ENCODE results near the gene MGAT5. TPM values are rescaled to one million over a fixed set of nuclear protein-coding genes. Genes with fewer than 3 reads are reported as not detected.

Gene MGAT5
- total RNA-seq, 1 experiment from 2014 or later = 52.4 TPM

DNA sequence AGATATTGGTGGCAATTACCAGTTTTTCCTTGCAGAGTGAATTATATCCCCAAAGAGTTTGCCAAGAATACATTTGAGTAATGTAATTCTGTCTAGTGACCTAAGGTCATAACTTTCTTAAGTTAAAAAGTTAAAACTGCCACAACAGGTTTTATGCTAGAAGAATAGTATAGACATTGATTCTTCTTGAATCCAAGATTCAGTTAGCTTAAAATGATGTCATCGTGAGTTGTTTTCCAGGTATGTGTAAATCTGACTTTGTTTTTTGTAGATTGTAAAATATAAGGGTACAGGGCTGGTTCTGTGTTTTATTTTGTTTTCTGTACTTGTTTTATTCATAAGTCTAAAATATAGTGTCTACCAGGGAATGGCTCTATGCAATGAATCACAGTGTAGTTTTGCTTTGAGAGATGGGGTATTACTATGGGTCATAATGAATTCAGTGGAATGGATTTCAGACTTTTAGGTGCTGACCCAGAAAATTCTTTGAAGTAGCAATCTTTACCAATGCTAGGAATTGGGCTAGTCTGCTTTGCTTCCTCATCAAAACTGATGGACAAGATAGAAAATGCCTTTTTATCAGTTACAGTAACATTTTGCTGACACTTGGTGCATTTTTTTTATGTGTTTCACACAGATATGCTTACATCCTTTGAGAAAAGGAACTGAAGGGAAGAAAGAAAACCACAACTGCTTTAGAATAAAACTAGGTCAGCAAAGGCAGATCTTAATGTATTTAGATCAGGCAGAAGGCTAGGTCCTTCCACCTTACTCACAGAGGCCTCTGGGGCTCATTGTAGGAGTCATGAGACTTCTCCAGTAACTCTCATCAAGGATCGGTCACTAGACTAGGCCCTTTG is 20.8 kb upstream of the MGAT5 start:
- no peak for ATAC-seq
- Mint-ChIP-seq H3K27ac (no peak overlapping the region), H3K9me3 (peaks cover 26% of the 10 kb centered on the region), H3K27me3 (ENCODE audit: low read depth) (no peaks in the 10 kb centered on the region; the same call in 1 of the 2 replicates), H3K4me1 (peaks cover 9% of the 10 kb centered on the region), H3K4me3 (no peak overlapping the region), H3K36me3 (peaks cover 22% of the 10 kb centered on the region)
- DNase-seq (ENCODE audit: low spot score) = no peak
- TF ChIP-seq, protein P1, sequence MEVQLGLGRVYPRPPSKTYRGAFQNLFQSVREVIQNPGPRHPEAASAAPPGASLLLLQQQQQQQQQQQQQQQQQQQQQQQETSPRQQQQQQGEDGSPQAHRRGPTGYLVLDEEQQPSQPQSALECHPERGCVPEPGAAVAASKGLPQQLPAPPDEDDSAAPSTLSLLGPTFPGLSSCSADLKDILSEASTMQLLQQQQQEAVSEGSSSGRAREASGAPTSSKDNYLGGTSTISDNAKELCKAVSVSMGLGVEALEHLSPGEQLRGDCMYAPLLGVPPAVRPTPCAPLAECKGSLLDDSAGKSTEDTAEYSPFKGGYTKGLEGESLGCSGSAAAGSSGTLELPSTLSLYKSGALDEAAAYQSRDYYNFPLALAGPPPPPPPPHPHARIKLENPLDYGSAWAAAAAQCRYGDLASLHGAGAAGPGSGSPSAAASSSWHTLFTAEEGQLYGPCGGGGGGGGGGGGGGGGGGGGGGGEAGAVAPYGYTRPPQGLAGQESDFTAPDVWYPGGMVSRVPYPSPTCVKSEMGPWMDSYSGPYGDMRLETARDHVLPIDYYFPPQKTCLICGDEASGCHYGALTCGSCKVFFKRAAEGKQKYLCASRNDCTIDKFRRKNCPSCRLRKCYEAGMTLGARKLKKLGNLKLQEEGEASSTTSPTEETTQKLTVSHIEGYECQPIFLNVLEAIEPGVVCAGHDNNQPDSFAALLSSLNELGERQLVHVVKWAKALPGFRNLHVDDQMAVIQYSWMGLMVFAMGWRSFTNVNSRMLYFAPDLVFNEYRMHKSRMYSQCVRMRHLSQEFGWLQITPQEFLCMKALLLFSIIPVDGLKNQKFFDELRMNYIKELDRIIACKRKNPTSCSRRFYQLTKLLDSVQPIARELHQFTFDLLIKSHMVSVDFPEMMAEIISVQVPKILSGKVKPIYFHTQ (CRISPR knock-in tag; IDR thresholded peaks at IDR 0.05) = no peak
- TF ChIP-seq, protein P2, sequence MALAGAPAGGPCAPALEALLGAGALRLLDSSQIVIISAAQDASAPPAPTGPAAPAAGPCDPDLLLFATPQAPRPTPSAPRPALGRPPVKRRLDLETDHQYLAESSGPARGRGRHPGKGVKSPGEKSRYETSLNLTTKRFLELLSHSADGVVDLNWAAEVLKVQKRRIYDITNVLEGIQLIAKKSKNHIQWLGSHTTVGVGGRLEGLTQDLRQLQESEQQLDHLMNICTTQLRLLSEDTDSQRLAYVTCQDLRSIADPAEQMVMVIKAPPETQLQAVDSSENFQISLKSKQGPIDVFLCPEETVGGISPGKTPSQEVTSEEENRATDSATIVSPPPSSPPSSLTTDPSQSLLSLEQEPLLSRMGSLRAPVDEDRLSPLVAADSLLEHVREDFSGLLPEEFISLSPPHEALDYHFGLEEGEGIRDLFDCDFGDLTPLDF (CRISPR knock-in tag; IDR thresholded peaks at IDR 0.05) = no peak
- TF ChIP-seq NR3C1 (CRISPR knock-in tag; conservative IDR thresholded peaks at IDR 0.05; ENCODE audit: low read depth) = no peak
- ChIA-PET POLR2A (no interaction called here), CTCF (no interaction called here)

DNA sequence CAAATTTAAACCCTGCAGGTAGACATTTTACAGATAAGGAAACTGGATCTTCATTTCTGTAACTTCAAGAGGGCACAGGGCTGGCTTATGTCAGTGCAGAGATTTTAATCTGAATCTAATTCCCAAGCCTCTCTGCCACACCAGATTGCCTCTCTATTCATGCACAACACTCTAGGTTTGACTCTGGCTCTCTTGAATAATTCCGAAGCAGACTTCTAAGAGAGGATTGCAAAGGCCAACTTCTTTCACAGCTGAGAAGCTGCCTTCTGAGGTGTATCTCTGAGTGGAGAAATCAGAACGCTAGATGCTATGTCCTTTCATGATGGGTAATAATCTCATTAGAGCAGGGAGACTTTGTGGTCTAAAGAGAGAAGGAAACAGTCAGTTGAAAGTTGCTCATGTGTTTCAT is 20.1 kb upstream of the MGAT5 start:
- H3K27me3 Mint-ChIP-seq (ENCODE audit: low read depth) = no peaks in the 10 kb centered on the region; the same call in 1 of the 2 replicates
- peaks cover 16% of the 10 kb centered on the region for H3K36me3 Mint-ChIP-seq
- ChIA-PET POLR2A (no interaction called here), CTCF (no interaction called here)
- peaks cover 9% of the 10 kb centered on the region for H3K4me1 Mint-ChIP-seq
- DNase-seq (ENCODE audit: low spot score) = no peak
- H3K4me3 Mint-ChIP-seq = no peak overlapping the region
- no peak for ATAC-seq
- peaks cover 20% of the 10 kb centered on the region for H3K9me3 Mint-ChIP-seq
- TF ChIP-seq ZBTB21 (CRISPR knock-in tag; IDR thresholded peaks at IDR 0.05; ENCODE audit: borderline replicate concordance) (no peak), NR3C1 (CRISPR knock-in tag; conservative IDR thresholded peaks at IDR 0.05; ENCODE audit: low read depth) (no peak), GABPB1 (CRISPR knock-in tag; IDR thresholded peaks at IDR 0.05) (no peak), RELA (CRISPR knock-in tag; IDR thresholded peaks at IDR 0.05; ENCODE audit: borderline replicate concordance) (no peak), SOX15 (CRISPR knock-in tag; IDR thresholded peaks at IDR 0.05) (no peak), ZNF671 (CRISPR knock-in tag; IDR thresholded peaks at IDR 0.05) (no peak), ESRRA (CRISPR knock-in tag; IDR thresholded peaks at IDR 0.05; ENCODE audit: borderline replicate concordance) (no peak), MXD4 (CRISPR knock-in tag; IDR thresholded peaks at IDR 0.05; ENCODE audit: borderline replicate concordance) (no peak), NR2C2 (CRISPR knock-in tag; IDR thresholded peaks at IDR 0.05) (no peak), CBFB (CRISPR knock-in tag; IDR thresholded peaks at IDR 0.05; ENCODE audit: low read depth) (no peak), TEAD1 (CRISPR knock-in tag; IDR thresholded peaks at IDR 0.05) (no peak), JUN (CRISPR knock-in tag; IDR thresholded peaks at IDR 0.05) (no peak)
- TF ChIP-seq, protein P3, sequence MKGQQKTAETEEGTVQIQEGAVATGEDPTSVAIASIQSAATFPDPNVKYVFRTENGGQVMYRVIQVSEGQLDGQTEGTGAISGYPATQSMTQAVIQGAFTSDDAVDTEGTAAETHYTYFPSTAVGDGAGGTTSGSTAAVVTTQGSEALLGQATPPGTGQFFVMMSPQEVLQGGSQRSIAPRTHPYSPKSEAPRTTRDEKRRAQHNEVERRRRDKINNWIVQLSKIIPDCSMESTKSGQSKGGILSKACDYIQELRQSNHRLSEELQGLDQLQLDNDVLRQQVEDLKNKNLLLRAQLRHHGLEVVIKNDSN (CRISPR knock-in tag; IDR thresholded peaks at IDR 0.05) = no peak
- TF ChIP-seq, protein P4, sequence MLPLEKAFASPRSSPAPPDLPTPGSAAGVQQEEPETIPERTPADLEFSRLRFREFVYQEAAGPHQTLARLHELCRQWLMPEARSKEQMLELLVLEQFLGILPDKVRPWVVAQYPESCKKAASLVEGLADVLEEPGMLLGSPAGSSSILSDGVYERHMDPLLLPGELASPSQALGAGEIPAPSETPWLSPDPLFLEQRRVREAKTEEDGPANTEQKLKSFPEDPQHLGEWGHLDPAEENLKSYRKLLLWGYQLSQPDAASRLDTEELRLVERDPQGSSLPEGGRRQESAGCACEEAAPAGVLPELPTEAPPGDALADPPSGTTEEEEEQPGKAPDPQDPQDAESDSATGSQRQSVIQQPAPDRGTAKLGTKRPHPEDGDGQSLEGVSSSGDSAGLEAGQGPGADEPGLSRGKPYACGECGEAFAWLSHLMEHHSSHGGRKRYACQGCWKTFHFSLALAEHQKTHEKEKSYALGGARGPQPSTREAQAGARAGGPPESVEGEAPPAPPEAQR (CRISPR knock-in tag; IDR thresholded peaks at IDR 0.05) = no peak
- TF ChIP-seq, protein P5, sequence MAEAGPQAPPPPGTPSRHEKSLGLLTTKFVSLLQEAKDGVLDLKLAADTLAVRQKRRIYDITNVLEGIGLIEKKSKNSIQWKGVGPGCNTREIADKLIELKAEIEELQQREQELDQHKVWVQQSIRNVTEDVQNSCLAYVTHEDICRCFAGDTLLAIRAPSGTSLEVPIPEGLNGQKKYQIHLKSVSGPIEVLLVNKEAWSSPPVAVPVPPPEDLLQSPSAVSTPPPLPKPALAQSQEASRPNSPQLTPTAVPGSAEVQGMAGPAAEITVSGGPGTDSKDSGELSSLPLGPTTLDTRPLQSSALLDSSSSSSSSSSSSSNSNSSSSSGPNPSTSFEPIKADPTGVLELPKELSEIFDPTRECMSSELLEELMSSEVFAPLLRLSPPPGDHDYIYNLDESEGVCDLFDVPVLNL (CRISPR knock-in tag; IDR thresholded peaks at IDR 0.05; ENCODE audit: borderline replicate concordance, low read depth) = no peak
- TF ChIP-seq, protein P6, sequence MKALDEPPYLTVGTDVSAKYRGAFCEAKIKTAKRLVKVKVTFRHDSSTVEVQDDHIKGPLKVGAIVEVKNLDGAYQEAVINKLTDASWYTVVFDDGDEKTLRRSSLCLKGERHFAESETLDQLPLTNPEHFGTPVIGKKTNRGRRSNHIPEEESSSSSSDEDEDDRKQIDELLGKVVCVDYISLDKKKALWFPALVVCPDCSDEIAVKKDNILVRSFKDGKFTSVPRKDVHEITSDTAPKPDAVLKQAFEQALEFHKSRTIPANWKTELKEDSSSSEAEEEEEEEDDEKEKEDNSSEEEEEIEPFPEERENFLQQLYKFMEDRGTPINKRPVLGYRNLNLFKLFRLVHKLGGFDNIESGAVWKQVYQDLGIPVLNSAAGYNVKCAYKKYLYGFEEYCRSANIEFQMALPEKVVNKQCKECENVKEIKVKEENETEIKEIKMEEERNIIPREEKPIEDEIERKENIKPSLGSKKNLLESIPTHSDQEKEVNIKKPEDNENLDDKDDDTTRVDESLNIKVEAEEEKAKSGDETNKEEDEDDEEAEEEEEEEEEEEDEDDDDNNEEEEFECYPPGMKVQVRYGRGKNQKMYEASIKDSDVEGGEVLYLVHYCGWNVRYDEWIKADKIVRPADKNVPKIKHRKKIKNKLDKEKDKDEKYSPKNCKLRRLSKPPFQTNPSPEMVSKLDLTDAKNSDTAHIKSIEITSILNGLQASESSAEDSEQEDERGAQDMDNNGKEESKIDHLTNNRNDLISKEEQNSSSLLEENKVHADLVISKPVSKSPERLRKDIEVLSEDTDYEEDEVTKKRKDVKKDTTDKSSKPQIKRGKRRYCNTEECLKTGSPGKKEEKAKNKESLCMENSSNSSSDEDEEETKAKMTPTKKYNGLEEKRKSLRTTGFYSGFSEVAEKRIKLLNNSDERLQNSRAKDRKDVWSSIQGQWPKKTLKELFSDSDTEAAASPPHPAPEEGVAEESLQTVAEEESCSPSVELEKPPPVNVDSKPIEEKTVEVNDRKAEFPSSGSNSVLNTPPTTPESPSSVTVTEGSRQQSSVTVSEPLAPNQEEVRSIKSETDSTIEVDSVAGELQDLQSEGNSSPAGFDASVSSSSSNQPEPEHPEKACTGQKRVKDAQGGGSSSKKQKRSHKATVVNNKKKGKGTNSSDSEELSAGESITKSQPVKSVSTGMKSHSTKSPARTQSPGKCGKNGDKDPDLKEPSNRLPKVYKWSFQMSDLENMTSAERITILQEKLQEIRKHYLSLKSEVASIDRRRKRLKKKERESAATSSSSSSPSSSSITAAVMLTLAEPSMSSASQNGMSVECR (CRISPR knock-in tag; IDR thresholded peaks at IDR 0.05; ENCODE audit: borderline replicate concordance) = no peak
- TF ChIP-seq, protein P2 (CRISPR knock-in tag; IDR thresholded peaks at IDR 0.05) = no peak
- no peak overlapping the region for H3K27ac Mint-ChIP-seq
